Activated CD8-positive, alpha-beta memory T cell treated with anti-CD3 and anti-CD28 coated beads for 36 hours (primary cell): Measurements from ENCODE around the gene RHOA. TPM values are rescaled to one million over a fixed set of nuclear protein-coding genes. Genes with fewer than 3 reads are reported as not detected.

Experiments used
- CTCF ChIA-PET: fragments of 350-600 bp; sonication (Branson Sonifier 250); formaldehyde crosslinking; loops from one replicate; lab custom pipeline; 2021; ENCODE audit warnings: antibody characterized with exemption; lab: Charles Lee
- POLR2A ChIA-PET: fragments of 350-600 bp; sonication (Branson Sonifier 250); formaldehyde crosslinking; loops from one replicate; lab custom pipeline; 2021; ENCODE audit warnings: antibody characterized with exemption; lab: Charles Lee
- total RNA-seq, 2 experiments: library from RNA; stranded (reverse); gene quantifications; one replicate each; pipeline ENCODE4 v1.2.3, GENCODE V29; 2021

The RHOA gene
- total RNA-seq: 100 to 1,000 TPM; 466 to 470 TPM

GRCh38 chr3:49411968-49412631 lies at the start of gene RHOA, which contains the start of gene TCTA:
RHOA (minus strand) TSS chr3:49411976; CDS start chr3:49375589, 36,387 bp downstream.
TCTA (plus strand) TSS chr3:49412423; CDS start chr3:49412427, 4 bp downstream.
- CTCF ChIA-PET: interaction anchor here (0.8 to 2.1 kb wide), 3 partner anchors 53 to 320 kb away, joined by 3 to 6 read pairs (median 3); partner anchors contain the start of gene USP4
- POLR2A ChIA-PET: interaction anchor here (0.6 to 2.5 kb wide), 13 partner anchors 9 to 388 kb away, joined by 3 to 18 read pairs (median 5); partner anchors contain the start of genes DAG1, GPX1, QRICH1 and USP4

GRCh38 chr3:49460956-49461355 lies 49.2 kb upstream of the RHOA start:
- ChIA-PET CTCF (interaction anchor here (0.6 to 1.0 kb wide), 3 partner anchors 11 to 151 kb away, joined by 3 to 5 read pairs (median 4); partner anchors contain the start of gene USP4), POLR2A (no interaction called here)

- ChIA-PET POLR2A (no interaction called here), CTCF (interaction anchor here (0.6 to 1.0 kb wide), 3 partner anchors 10 to 151 kb away, joined by 3 to 5 read pairs (median 4); partner anchors contain the start of gene USP4)
Measured at GRCh38 chr3:49460188-49460890, 48.6 kb upstream of the RHOA start.

GRCh38 chr3:49456466-49456865 lies 44.7 kb upstream of the RHOA start:
- CTCF ChIA-PET: no interaction called here
- POLR2A ChIA-PET: interaction anchor here (0.6 kb wide), 1 partner anchor 22 kb away, joined by 11 read pairs; no protein-coding TSS in a partner anchor

GRCh38 chr3:49454898-49455681 lies 43.3 kb upstream of the RHOA start:
- ChIA-PET POLR2A (interaction anchor here (1.4 kb wide), 1 partner anchor 15 kb away, joined by 3 read pairs; no protein-coding TSS in a partner anchor), CTCF (no interaction called here)

GRCh38 chr3:49454458-49454857 lies 42.7 kb upstream of the RHOA start:
- ChIA-PET POLR2A (interaction anchor here (1.4 kb wide), 1 partner anchor 15 kb away, joined by 3 read pairs; no protein-coding TSS in a partner anchor), CTCF (no interaction called here)

- ChIA-PET POLR2A (no interaction called here), CTCF (no interaction called here)
Measured at GRCh38 chr3:49453621-49454020, 41.8 kb upstream of the RHOA start.

GRCh38 chr3:49445391-49445790 lies 33.6 kb upstream of the RHOA start:
- CTCF ChIA-PET: interaction anchor here (0.6 to 8.5 kb wide), 6 partner anchors 16 to 459 kb away, joined by 3 to 44 read pairs (median 4); partner anchors contain the start of genes NICN1 and USP4
- POLR2A ChIA-PET: no interaction called here

GRCh38 chr3:49434731-49435130 lies 23.0 kb upstream of the RHOA start:
- CTCF ChIA-PET: no interaction called here
- POLR2A ChIA-PET: interaction anchor here (0.7 kb wide), 1 partner anchor 327 kb away, joined by 3 read pairs; no protein-coding TSS in a partner anchor

GRCh38 chr3:49428752-49429080 lies 16.9 kb upstream of the RHOA start:
- POLR2A ChIA-PET: interaction anchor here (0.6 to 1.7 kb wide), 5 partner anchors 11 to 88 kb away, joined by 3 to 12 read pairs (median 8); partner anchors contain the start of genes RHOA and TCTA
- CTCF ChIA-PET: interaction anchor here (0.7 to 1.4 kb wide), 6 partner anchors 12 to 818 kb away, joined by 3 to 11 read pairs (median 4); partner anchors contain the start of gene USP4

- POLR2A ChIA-PET: interaction anchor here (0.7 to 1.5 kb wide), 2 partner anchors 15 to 18 kb away, joined by 3 to 8 read pairs; partner anchors contain the start of genes RHOA and TCTA
- CTCF ChIA-PET: no interaction called here
Measured at GRCh38 chr3:49427586-49427985, 15.8 kb upstream of the RHOA start.

GRCh38 chr3:49424816-49425215 lies 13.0 kb upstream of the RHOA start:
- ChIA-PET POLR2A (interaction anchor here (1.2 to 1.6 kb wide), 2 partner anchors 9 to 12 kb away, joined by 3 to 6 read pairs; no protein-coding TSS in a partner anchor), CTCF (interaction anchor here (1.5 kb wide), 1 partner anchor 9 kb away, joined by 6 read pairs; no protein-coding TSS in a partner anchor)

GRCh38 chr3:49422379-49423248 lies 10.8 kb upstream of the RHOA start, which contains the start of gene AMT:
AMT (minus strand) TSS chr3:49422473; CDS start chr3:49422450, 23 bp downstream.
- ChIA-PET CTCF (interaction anchor here (1.3 kb wide), 1 partner anchor 83 kb away, joined by 5 read pairs; the partner anchor contains the start of gene USP4), POLR2A (no interaction called here)

- ChIA-PET CTCF (interaction anchor here (1.3 kb wide), 1 partner anchor 82 kb away, joined by 5 read pairs; the partner anchor contains the start of gene USP4), POLR2A (no interaction called here)
Measured at GRCh38 chr3:49421890-49422378, 10.2 kb upstream of the RHOA start.

- ChIA-PET POLR2A (interaction anchor here (0.9 to 2.2 kb wide), 2 partner anchors 8 to 11 kb away, joined by 6 to 8 read pairs; partner anchors contain the start of gene NICN1), CTCF (interaction anchor here (2.8 kb wide), 1 partner anchor 11 kb away, joined by 11 read pairs; the partner anchor contains the start of gene NICN1)
Measured at GRCh38 chr3:49417516-49418120, 5.8 kb upstream of the RHOA start.

GRCh38 chr3:49416867-49417266 lies 5.1 kb upstream of the RHOA start:
- POLR2A ChIA-PET: interaction anchor here (0.6 to 2.2 kb wide), 5 partner anchors 9 to 77 kb away, joined by 3 to 8 read pairs (median 4); partner anchors contain the start of genes NICN1 and USP4
- CTCF ChIA-PET: interaction anchor here (1.7 to 2.8 kb wide), 3 partner anchors 9 to 77 kb away, joined by 5 to 11 read pairs (median 6); partner anchors contain the start of genes NICN1 and USP4
